CD4-positive, alpha-beta T cell treated with Interferon gamma for 1 hour (primary cell): ENCODE results near the gene SNX18.
A peak's percentile ranks its signal among the peaks of the same experiment; 100 is the strongest.
"Not testable (repeated sequence)": the region's sequence is repeated elsewhere in the genome, so short reads cannot be mapped to it uniquely, and the experiment has no call there.

Experiments
- DNase-seq: peaks from one replicate; pipeline ENCODE4 v3.0.0-alpha.2; 2020

Gene SNX18, protein sequence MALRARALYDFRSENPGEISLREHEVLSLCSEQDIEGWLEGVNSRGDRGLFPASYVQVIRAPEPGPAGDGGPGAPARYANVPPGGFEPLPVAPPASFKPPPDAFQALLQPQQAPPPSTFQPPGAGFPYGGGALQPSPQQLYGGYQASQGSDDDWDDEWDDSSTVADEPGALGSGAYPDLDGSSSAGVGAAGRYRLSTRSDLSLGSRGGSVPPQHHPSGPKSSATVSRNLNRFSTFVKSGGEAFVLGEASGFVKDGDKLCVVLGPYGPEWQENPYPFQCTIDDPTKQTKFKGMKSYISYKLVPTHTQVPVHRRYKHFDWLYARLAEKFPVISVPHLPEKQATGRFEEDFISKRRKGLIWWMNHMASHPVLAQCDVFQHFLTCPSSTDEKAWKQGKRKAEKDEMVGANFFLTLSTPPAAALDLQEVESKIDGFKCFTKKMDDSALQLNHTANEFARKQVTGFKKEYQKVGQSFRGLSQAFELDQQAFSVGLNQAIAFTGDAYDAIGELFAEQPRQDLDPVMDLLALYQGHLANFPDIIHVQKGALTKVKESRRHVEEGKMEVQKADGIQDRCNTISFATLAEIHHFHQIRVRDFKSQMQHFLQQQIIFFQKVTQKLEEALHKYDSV

DNA sequence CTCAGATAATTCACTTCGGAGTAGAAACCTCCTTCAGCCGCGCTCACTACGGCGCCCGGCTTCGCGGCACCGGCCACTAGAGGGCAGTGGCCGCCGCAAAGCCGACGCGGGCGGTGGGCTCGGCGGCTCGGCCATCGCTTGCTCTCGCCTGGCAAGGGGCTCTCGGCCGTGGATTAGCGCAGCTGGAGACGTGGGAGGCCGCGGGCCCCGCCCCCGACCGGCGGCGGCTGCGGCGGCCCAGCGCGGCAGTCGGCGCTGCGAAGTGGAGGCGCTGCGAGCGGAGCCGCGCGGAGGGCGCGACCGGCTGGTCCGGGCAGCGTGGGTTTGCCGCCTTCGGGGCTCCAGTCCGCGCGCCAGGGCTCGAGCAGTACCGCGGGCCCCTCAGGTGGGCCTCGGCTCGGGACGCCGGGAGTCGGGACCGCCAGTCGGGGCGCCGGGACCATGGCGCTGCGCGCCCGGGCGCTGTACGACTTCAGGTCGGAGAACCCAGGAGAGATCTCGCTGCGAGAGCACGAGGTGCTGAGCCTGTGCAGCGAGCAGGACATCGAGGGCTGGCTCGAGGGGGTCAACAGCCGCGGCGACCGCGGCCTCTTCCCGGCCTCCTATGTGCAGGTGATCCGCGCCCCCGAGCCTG is at the start of gene SNX18:
Gene SNX18 (plus strand): TSS at position 248 of the 634 bp plus-strand sequence. CDS start 194 bp downstream, at position 442.
- peak; percentile 92 for DNase-seq

DNA sequence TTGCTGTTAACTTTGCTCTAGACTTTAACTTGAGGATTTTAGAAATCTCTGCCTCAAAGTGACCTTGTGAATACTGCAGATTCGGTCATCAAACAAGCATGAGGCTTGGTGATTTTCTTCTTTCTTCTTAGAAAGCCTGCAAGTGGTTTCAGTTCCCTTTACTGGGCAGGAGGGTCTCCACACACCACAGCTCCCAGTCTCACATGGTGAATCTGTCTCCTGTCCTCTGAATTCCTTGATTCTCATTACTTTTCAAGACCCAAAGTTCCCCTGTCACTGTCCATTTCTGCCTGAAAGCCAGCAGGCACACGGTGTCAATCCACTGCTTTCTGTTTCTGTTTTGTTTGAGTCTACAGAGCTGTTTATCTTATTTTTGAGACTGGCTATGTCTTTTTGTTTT is 47.9 kb upstream of the SNX18 start:
- DNase-seq: no peak

DNA sequence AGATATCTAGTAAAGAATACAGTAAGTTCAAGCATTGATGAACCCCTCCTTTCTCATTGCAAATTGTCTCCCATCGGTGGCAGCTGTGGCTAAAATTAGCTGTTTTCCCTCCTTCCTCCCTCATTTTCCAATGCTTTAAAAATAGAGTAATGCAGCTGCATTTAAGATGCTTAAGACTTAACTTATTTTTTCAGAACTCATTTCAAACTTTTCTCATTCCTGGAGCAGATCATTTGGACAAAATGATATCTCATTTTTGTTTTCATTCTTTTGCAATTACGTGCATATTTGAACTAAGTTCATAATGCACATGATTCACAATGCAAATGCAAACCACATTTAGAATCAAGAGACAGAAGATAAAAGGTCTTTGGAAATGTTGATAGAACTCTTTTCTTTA is 47.4 kb upstream of the SNX18 start:
- no peak for DNase-seq

DNA sequence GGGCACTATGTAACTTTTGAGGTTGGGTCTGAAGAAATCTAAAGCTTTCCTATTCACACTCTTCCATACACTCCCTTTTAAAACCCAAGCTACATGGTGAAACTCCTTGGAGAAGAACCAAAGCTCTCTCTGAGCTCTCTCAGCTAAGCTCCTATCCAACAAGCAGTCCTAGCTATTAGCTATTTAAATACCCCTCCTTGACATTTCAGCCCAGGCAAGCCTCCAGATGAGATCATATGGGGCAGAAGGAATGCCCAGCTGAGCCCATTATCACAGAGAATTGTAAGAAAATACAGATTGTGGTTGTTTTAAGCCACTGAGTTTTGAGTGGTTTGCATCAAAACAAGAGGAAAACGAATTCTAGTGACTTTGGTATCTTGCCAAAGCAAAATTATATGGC is 46.9 kb upstream of the SNX18 start:
- DNase-seq: no peak

DNA sequence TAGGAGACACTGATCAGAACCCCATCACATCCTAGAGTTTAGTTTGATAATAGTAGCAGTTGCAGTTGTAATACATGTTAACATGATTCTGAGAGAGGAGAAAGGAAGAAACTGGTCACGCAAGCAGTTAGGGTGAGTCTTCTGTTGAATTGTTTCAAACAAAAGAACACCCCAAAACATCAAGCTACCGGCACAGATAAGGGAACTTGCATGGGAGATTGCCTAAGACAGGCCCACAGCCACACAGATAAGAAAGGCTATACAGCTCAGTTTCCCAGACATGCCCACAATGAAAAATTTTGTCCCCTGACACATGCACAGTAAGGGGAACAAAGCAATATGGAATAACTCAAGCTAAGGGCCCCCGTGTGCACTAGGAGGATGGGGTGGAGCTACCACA is 46.2 kb upstream of the SNX18 start:
- no peak for DNase-seq

DNA sequence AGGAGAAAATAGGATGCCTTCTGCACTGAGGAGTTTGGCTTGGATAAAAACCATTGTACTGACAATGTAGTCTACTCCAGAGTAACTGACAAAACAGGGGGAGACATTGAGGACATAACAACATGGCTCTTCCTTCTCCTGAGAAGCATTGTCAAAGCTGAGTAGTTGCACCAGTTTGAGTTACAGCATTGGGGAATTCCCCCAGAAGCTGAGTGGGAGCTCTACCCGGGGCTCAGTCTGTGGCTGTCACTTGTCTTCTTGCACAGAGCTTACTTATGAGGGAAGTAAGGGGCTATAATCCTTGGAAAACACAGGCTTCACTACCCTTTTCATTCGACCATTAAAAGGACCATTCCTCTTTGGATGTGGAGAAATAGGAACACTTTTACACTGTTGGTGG is 40.9 kb upstream of the SNX18 start:
- no peak for DNase-seq

DNA sequence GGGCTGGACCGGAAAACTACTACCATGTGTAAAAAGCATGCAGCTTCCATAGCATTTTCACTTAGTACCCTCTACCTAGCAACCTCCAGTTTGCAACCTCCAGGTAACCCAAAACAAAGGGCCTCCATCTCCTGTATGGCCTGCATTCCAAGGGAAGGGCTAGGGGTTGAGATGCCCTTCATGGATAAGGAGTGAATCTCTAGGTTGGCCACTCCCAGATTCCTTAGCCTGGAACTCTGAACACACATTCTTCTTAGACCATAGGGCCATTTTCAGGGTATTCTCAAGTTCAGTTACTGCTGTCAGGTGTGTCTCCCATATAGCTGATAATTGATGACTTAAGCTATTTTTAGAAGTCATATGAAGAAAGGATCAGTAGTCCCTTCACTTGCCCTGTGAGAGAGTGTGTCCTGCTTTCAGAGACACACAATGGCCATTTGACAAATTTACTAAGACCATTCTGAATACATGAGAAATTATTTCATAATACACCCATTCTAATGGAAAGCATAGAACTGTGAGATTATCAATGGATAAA is 39.5 kb upstream of the SNX18 start:
- no peak for DNase-seq

DNA sequence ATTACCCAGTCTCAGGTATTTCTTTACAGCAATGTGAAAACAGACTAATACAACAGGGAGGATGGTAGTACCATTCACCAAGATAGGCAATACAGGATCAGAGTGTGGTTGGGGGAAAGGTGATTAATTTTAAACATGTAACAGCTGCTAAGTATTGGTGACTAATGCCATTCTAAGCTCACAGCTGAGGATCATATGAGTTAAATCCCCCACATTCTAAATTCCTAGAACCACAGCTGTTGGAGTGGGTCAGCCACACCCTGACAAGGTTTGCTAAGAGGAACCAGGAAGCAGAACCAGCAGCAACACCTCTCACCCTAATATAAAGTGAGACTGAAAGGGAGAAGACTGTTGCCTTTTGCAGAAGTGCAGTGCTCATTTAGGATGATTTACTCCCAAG is 37.3 kb upstream of the SNX18 start:
- no peak for DNase-seq

DNA sequence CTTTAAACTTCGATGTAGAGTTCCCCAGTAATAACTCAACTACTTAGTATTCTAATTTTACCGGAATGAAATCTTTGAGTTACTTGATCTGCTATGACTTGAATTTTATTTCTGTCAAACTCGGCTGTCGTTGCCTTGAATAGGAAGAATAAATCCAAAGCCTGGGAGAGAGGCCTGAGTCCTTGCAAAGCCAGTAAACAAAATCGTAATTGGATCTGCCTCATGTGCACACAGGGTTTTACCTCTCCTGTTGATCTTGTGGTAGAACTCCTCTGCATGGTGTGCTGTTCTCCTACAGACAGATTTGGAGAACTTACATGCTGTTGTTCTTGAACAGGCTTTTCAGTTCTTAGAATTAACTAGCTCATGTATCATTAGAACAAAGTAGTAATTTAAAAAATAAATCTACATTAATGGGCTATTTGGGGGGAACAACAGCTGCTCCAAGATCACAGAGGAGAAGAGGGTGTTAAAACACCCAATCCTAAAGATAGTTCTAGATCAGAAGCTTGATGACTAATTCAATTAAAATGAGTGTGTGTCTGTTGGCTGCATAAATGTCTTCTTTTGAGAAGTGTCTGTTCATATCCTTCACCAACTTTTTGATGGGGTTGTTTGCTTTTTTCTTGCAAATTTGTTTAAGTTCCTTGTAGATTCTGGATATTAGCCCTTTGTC is 33.2 kb upstream of the SNX18 start:
- no peak for DNase-seq

DNA sequence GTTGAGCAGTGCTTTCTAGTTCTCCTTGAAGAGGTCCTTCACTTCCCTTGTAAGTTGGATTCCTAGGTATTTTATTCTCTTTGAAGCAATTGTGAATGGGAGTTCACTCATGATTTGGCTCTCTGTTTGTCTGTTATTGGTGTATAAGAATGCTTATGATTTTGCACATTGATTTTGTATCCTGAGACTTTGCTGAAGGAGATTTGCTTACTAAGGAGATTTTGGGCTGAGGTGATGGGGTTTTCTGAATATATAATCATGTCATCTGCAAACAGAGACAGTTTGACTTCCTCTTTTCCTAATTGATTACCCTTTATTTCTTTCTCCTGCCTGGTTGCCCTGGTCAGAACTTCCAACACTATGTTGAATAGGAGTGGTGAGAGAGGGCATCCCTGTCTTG is 31.9 kb upstream of the SNX18 start:
- not testable (repeated sequence) for DNase-seq

DNA sequence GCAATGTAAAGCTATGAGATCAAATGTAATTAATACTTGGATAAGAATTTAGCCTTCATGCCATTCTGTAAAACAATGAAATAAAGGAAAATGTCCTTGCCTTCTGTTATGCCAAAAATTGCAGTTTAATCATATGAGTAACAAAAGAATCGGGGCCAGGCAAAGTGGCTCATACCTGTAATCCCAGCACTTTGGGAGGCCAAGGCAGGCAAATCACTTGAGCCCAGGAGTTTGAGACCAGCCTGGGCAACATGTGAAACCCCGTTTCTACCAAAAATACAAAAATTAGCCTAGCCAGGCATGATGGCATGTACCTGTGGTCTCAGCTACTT is 27.9 kb upstream of the SNX18 start:
- DNase-seq: not testable (repeated sequence)

DNA sequence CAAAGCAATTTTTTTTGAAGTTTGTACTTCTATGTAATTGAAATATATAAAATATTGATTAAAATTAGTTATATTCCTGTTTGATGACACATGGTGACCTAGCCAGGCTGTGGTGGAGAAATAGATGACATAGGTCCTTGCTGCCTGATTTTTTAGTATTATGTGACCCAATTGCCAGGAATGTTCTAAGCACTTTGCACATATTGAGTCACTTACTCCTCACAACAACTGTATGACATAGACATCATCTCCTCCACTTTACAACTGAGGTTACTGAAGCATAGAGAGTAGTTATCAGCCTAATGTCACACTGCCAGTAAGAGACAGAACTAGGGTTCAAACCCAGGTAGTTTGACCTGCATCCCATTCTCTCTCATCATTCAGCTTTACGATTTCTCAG is 26.2 kb upstream of the SNX18 start:
- no peak for DNase-seq

DNA sequence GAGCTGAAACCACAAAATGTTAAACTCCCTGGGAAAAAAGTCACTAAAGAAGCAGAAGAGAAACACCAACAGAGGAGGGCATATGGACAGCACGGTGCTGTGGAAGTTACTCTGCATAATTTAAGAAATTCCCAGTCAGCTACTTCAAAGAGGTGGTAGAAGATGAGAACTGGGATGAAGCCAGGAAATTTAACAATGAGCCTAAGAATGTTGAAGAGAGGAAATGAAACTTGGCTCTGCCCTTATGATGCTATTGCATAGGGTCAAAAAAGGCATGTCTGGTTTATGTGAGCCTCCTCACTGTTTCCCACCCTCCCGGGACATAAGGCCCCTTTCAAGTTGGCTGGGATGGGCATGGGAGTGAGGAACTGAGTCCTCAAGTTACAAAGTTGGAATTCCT is 25.4 kb upstream of the SNX18 start:
- DNase-seq: no peak

DNA sequence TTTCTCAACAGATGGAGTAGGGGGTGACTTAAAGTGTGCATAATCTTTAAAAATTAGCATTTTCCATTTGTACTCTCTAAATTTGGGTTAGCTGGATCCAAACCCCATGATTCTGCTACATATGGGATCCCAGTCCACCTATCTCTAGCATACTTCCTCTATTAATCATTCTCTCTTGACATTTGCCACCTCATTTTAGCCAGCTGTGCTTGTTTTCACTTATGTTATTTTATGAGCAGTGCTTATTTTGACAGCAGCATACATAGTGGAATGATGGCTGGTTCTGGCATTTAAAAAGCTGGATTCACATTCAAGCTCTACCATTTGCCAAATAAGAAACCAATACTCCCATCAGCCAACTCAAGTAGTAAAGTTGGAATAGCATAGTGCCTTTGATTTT is 22.5 kb upstream of the SNX18 start:
- DNase-seq: no peak

DNA sequence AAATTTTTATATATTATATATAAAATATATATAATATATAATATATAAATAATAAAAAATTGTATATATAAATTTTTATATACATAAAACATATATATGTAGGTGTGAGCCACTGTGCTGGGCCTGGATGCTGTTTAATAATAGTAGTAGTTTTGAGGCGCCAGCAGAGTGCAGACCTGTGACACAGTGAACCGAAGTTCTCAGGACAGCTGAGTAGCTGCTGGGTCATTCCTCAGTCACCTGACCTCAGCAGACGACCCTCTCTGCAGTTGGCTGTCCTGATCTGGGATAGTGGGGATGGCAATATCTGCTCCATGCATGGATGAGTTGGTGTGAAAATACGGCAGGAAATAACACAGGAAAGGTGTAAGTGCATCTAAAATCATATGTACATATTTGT is 3.3 kb upstream of the SNX18 start:
- DNase-seq: no peak

DNA sequence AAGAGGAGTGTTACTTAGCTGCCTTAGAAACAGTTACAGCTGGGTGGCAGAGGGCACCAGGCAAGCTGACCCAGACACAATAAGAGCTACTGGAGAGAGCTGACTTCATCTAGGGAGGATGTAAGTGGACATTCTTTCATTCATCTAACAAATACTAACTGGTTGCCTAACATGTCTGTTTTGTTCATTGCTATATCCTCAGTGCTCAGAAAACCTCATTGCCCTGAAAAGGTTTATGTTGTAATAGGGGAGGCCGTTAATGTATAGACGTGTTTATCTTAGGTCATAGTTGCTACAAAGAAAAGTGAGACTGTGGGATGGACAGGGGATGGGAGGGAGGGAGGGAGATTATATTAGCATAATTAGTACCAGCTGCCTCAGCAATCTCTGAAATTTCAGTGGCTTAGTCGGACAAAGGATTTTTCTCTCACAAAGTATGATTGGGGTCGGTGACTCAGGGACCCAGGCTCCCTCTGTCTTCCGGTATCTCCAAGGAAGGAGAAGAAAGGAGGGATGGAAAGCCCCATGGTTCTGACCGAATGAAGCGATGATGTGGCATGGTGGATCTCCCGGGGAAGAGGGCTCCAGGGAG is 2.6 kb upstream of the SNX18 start:
- no peak for DNase-seq

DNA sequence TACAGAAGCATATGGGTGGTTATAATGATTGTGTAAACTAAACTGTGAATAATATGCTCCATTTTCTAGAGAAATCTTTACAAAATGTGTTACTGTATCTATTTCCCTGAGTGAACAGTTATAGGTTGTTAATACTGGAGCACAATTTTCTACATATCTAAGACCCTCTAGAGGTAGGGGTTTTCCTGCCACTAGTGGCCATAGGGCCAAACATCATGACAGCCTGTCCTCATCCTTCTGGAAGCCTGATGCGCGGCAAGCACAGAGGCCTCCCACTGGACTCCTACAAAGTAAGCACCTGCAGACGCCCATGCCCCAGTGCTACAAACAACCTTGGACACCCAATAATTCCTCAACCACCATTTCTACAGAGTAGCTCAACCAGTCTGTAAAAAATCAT is 1.9 kb upstream of the SNX18 start:
- no peak for DNase-seq

DNA sequence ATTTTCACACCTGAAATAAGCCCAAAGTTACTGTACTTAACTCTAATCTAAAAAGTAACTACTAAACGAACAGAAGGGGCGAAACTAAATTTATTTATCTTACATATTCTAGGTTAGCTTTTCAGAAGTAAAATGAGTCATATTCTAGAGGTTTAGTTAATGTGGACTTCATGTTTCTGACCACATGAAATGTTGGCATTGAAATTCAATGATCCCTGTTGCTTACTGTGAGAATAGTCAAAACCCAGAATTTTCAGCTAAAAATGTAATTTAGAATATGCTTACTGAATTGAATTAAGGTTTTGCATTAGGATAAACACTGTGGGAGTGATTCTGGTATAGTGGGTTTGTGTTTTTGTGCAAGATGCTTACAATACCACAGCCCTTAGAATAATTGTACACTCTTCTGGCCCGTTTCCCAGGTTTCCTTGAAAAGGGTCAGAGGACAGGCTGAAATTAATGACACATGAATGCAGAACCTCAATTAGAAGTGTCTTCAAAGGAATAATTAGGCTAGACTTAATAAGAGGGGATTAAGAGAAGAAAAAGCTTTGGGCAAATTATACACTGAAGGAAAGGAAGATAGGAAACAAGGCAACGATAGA is 1.4 kb upstream of the SNX18 start:
- DNase-seq: no peak

DNA sequence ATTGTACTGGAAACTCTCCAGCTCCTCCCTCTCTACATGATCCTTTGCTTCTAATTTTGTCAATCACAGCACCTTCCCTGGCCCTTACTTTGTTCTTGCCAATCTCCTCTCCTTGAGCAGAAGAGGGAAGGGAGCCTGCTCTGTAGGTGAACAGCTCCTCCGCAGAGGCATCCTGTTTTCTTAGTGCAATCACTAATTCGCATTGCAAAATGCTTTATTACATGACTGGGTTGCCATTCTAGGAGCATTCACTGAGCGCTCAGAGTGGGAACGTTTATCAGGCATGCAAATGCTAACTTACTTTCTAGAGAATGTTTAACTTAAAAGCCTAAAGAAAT is 416 bp upstream of the SNX18 start:
- DNase-seq: no peak

DNA sequence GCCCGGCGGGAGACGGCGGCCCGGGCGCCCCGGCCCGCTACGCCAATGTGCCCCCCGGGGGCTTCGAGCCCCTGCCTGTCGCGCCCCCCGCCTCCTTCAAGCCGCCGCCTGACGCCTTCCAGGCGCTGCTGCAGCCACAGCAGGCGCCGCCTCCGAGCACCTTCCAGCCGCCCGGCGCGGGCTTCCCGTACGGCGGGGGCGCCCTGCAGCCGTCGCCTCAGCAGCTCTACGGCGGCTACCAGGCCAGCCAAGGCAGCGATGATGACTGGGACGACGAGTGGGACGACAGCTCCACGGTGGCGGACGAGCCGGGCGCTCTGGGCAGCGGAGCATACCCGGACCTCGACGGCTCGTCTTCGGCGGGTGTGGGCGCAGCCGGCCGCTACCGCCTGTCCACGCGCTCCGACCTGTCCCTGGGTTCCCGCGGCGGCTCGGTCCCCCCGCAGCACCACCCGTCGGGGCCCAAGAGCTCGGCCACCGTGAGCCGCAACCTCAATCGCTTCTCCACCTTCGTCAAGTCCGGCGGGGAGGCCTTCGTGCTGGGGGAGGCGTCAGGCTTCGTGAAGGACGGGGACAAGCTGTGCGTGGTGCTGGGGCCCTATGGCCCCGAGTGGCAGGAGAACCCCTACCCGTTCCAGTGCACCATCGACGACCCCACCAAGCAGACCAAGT is 723 bp downstream of the SNX18 start:
- peak; percentile 45 for DNase-seq

DNA sequence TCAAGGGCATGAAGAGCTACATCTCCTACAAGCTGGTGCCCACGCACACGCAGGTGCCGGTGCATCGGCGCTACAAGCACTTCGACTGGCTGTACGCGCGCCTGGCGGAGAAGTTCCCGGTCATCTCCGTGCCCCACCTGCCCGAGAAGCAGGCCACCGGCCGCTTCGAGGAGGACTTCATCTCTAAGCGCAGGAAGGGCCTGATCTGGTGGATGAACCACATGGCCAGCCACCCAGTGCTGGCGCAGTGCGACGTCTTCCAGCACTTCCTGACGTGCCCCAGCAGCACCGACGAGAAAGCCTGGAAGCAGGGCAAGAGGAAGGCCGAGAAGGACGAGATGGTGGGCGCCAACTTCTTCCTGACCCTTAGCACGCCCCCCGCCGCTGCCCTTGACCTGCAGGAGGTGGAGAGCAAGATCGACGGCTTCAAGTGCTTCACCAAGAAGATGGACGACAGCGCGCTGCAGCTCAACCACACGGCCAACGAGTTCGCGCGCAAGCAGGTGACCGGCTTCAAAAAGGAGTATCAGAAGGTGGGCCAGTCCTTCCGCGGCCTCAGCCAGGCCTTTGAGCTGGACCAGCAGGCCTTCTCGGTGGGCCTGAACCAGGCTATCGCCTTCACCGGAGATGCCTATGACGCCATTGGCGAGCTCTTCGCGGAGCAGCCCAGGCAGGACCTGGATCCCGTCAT is 1.4 kb downstream of the SNX18 start:
- no peak for DNase-seq

DNA sequence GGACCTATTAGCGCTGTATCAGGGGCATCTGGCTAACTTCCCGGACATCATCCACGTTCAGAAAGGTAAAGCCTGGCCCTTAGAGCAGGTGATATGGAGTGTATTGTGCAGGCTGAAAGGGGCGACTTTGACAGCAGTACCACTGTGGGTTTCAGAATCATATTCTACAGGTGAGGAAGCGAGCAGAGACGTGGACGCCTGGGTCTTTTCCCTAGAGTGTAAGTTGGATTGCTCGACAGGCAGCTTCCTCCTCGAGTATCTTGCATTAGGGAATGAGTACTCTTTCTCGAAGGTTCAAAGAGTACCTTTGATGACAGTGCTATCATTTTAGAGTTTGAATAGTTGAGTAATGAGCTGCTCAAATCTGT is 1.9 kb downstream of the SNX18 start:
- no peak for DNase-seq
